Adrenal gland (tissue), 12 donors: ENCODE data around the gene POMGNT2. TPM values are rescaled to one million over a fixed set of nuclear protein-coding genes. Genes with fewer than 3 reads are reported as not detected.

ENCODE experiments used
- DNase-seq, 7 donors: peaks; one replicate each; pipeline ENCODE4 v3.0.0-alpha.2; 2019 to 2020
- H3K27ac ChIP-seq, 5 donors: fragments of 200-600 bp; sonication (generic) in 4 of 5; 1 replicate in 3 of 5; 2 replicates in 2 of 5; pipeline versions ENCODE4 v1.5.1 to v1.8.0; 2016 to 2020; ENCODE audit warnings: mild to moderate bottlenecking in 1 of 5
- H3K27me3 ChIP-seq: fragments of 200-600 bp; 2 replicates; pipeline ENCODE4 v1.8.0; 2021
- H3K36me3 ChIP-seq, 2 donors: fragments of 200-600 bp; replicated peaks in 1 of 2; 1 replicate in 1 of 2; 2 replicates in 1 of 2; pipeline versions ENCODE4 v1.5.1 to v1.8.0; 2018 to 2022
- H3K4me1 ChIP-seq, 2 donors: fragments of 200-600 bp; replicated peaks in 1 of 2; 1 replicate in 1 of 2; 2 replicates in 1 of 2; pipeline versions ENCODE4 v1.5.1 to v1.8.0; 2018 to 2021
- H3K4me3 ChIP-seq, 4 donors: fragments of 200-600 bp; sonication (generic) in 3 of 4; one replicate each; pipeline ENCODE4 v1.5.1; 2016 to 2018
- H3K9me3 ChIP-seq, 3 donors: fragments of 200-600 bp; sonication (generic) in 1 of 3; replicated peaks in 1 of 3; 1 replicate in 2 of 3; 2 replicates in 1 of 3; pipeline versions ENCODE4 v1.5.1 to v1.8.0; 2016 to 2021
- POLR2A ChIP-seq, 2 donors: fragments of 450-650 bp; IDR thresholded peaks; one replicate each; pipeline ENCODE4 v1.6.1; 2017; ENCODE audit warnings: antibody characterized with exemption in 2 of 2, mild to moderate bottlenecking in 2 of 2, moderate library complexity in 1 of 2
- WGBS, 4 donors: extraction: QIAGEN DNeasy Blood & Tissue Kit in 2 of 4; methylation state at CpG; one replicate each; pipeline versions ENCODE4 v1.1.5 to v1.1.7; 2013 to 2017; 5-methylcytosine and 5-hydroxymethylcytosine counted together
- intact Hi-C, 2 donors: fragments of 100-400 bp; cut with DNase I; formaldehyde crosslinking; loops; one replicate each; pipeline versions ENCODE4 v1.14.1 to v1.15.0; 2022 to 2023
- polyA plus RNA-seq, 3 donors: library from polyadenylated mRNA; stranded (reverse); fragments of 200-250 nt in 2 of 3; fragments of 350-450 nt in 1 of 3; fragmentation: Illumina TruSeq in 1 of 3; extraction: RNeasy Lipid Tissue Mini Kit (QIAGEN cat#74804) in 1 of 3; gene quantifications; one replicate each; pipeline ENCODE4 v1.2.3, GENCODE V29; 2013 to 2014
- total RNA-seq, 9 donors: library from RNA; depleted of rRNA in 4 of 9; stranded (reverse); fragments of >200 nt in 4 of 9; fragments of 120-200 nt in 1 of 9; fragmentation: NEBNext Ultra II Directional in 1 of 9; extraction: Animal tissue kit (Norgen Biotek cat#: 25700) in 1 of 9; gene quantifications; one replicate each; pipeline versions ENCODE4 v1.1.0 to v1.2.4, GENCODE V29; 2013 to 2023
- TF ChIP-seq, protein P1 (sequence below), 6 experiments: fragments of 450-650 bp in 4 of 6; fragments of 200-600 bp in 2 of 6; sonication (generic) in 1 of 6; IDR thresholded peaks; 1 replicate in 5 of 6; 2 replicates in 1 of 6; pipeline versions ENCODE4 v1.5.1 to v1.8.0; 2016 to 2021; ENCODE audit warnings: antibody characterized with exemption in 6 of 6, mild to moderate bottlenecking in 2 of 6, moderate library complexity in 1 of 6
- donor health status: healthy with polysubstance abuse.
- donor health status: Bipolar disorder and iron deficiency.
- donor health status: DM: yes; HTN: yes; CAD: no.
- donor health status: DM: no; HTN: no; CAD: no.
- donor health status: DM: no; HTN: no; CAD: no.
- donor health status: DM: yes; HTN: yes; CAD: no.

Gene POMGNT2
- total and polyA plus RNA-seq, 12 donors = 6.5 to 44.9 (median 18.6) TPM

DNA sequence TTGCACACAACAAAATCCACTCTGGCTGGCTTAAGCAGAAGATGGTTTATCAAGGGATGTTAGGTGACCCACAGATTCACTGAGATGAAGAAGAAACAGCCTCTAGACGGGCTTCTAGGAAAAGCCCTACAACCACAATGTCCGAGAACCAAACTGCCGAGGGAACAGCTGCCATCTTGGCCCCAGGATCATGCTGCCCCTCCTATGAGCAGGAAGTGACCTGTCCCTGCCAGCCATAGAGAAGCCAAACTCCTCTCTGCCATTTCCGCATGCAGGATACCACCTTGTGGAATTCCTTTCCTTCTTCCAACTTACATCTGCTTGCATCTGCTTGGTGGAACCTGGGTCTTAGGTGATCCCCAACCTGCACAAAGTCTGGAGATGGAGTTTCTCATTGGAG is 11.4 kb upstream of the POMGNT2 start:
- H3K36me3 ChIP-seq = no peaks in the 10 kb centered on the region
- TF ChIP-seq POLR2A (IDR thresholded peaks at IDR 0.05) = no peak
- TF ChIP-seq, protein P1, sequence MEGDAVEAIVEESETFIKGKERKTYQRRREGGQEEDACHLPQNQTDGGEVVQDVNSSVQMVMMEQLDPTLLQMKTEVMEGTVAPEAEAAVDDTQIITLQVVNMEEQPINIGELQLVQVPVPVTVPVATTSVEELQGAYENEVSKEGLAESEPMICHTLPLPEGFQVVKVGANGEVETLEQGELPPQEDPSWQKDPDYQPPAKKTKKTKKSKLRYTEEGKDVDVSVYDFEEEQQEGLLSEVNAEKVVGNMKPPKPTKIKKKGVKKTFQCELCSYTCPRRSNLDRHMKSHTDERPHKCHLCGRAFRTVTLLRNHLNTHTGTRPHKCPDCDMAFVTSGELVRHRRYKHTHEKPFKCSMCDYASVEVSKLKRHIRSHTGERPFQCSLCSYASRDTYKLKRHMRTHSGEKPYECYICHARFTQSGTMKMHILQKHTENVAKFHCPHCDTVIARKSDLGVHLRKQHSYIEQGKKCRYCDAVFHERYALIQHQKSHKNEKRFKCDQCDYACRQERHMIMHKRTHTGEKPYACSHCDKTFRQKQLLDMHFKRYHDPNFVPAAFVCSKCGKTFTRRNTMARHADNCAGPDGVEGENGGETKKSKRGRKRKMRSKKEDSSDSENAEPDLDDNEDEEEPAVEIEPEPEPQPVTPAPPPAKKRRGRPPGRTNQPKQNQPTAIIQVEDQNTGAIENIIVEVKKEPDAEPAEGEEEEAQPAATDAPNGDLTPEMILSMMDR (IDR thresholded peaks at IDR 0.05) = no peak
- H3K4me3 ChIP-seq = no peak overlapping the region
- WGBS, 4 donors = 85 to 89% (median 87%) methylated on average over 4 of the region's 4 CpGs
- H3K4me1 ChIP-seq = no peaks in the 10 kb centered on the region
- DNase-seq = no peak
- intact Hi-C loops = no loop called here
- no peaks in the 10 kb centered on the region for H3K9me3 ChIP-seq
- H3K27ac ChIP-seq = no peak overlapping the region
- H3K27me3 ChIP-seq = no peaks in the 10 kb centered on the region

DNA sequence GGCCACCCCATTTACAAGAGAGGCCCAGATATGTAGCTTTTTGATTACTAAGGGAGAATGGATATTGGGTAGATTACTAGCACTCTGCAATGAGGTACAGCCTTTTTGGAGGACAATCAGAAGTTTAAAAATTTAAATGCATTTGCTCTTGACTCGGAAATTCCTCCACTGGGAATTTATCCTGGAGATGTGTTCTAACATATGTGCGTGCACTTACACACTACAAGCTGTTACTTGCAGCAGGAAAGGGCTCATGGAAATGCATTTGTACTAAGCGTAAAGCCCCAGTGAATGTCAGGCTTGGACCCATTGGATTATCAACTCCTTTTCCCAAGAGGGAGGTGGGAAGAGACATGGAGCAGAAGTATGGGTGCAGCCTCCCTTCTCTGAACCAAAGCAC is 7.8 kb upstream of the POMGNT2 start:
- no peak overlapping the region for H3K27ac ChIP-seq
- intact Hi-C loops = no loop called here
- WGBS, 4 donors = 80 to 95% (median 92%) methylated on average over 3 of the region's 3 CpGs
- H3K27me3 ChIP-seq = no peaks in the 10 kb centered on the region
- H3K4me1 ChIP-seq = no peaks in the 10 kb centered on the region
- TF ChIP-seq POLR2A (IDR thresholded peaks at IDR 0.05) = no peak
- TF ChIP-seq, protein P1 (IDR thresholded peaks at IDR 0.05) = no peak
- DNase-seq = no peak
- no peaks in the 10 kb centered on the region for H3K36me3 ChIP-seq
- no peaks in the 10 kb centered on the region for H3K9me3 ChIP-seq
- H3K4me3 ChIP-seq = no peak overlapping the region

DNA sequence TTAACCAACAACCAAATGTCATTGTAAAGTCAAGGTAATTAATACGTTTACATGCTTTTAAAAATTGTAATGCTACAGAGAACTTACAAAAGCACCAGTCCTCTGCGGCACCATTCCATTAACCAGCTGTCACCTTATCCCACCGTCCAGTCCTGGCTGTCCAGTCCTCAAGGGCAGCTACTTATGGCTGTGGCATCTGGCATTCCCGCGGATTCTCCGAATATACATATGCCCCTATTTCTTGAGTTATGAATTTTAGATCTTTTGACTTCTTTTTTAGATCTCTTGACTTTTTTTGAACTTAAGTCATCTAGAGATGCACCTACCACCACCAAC is 382 bp upstream of the POMGNT2 start:
- TF ChIP-seq, protein P1 (IDR thresholded peaks at IDR 0.05) = no peak
- peak overlapping the region in 2 of 4 donors; percentile 66 to 79 for H3K4me3 ChIP-seq
- no peaks in the 10 kb centered on the region for H3K9me3 ChIP-seq
- no peak for DNase-seq
- WGBS, 4 donors = 5 to 11% (median 6%) methylated on average over 6 of the region's 6 CpGs
- intact Hi-C loops = no loop called here
- peaks cover 4 to 17% of the 10 kb centered on the region in 2 donors for H3K4me1 ChIP-seq
- H3K36me3 ChIP-seq = no peaks in the 10 kb centered on the region
- H3K27ac ChIP-seq = peak overlapping the region in 1 of 5 donors; percentile 68
- no peaks in the 10 kb centered on the region for H3K27me3 ChIP-seq

DNA sequence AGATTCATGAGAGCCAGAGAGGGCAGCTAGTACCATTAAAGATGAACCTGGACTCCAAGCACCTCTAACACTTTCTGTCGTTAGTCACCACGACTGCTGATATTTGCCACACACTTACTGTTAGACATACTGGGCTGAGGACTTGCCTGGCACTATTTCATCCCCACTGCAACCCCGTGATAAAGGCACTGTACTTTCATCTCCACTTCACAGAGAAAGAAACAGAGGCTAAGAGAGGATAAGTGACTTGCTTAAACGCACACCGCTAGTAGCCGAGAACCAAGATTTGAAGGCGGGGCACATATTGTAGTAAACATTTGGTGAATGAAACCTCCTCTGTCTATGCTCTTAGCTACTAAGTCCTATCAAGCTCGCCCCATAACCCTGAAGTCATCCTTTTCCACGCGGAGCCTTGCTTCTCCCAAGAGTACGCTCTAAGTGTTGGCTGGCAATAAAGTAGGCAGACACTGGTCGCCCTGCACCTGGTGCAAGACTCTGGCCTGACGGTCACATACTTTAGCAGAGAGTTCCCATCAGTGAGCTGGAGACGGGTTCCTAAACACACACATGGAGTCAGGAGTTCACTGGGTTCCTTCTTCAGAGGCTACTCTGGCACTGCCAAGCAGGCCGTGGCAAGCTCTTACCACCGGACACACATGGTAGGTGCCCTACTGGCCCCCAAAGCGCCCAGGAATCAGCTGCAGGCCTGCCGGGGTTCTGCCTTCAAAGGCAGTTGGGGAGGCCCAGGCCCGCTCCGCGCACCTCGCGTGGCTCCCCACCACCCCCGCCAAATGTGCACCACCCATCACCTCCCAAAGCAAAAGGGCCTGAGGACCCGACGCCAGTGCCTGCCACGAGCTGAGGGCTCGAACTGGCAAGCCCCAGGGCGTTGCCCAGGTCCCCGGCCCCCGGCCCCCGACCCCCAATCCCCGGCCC is 951 bp downstream of the POMGNT2 start:
- peak overlapping the region in 1 of 5 donors; percentile 68 for H3K27ac ChIP-seq
- H3K4me3 ChIP-seq = peak overlapping the region in 2 of 4 donors; percentile 66 to 79
- H3K4me1 ChIP-seq = peaks cover 4 to 17% of the 10 kb centered on the region in 2 donors
- TF ChIP-seq, protein P1 (IDR thresholded peaks at IDR 0.05) = no peak
- no peak for TF ChIP-seq POLR2A (IDR thresholded peaks at IDR 0.05)
- H3K9me3 ChIP-seq = no peaks in the 10 kb centered on the region
- 46 to 85% (median 53%) methylated on average over 15 to 33 of the region's 33 CpGs for WGBS, 4 donors
- intact Hi-C loops = no loop called here
- DNase-seq = peak in 4 of 7 donors; percentile 9 to 35 (median 28)
- H3K27me3 ChIP-seq = no peaks in the 10 kb centered on the region
- H3K36me3 ChIP-seq = no peaks in the 10 kb centered on the region
